Measurements from ENCODE around the gene TMEM120A.

Gene TMEM120A

GRCh38 chr7:75995052-75995471, 667 bp upstream of the TMEM120A start:
- Histone ChIP-seq H3K9me3 (replicated peaks; ENCODE audit: insufficient read depth, low read length) (no peaks in the 10 kb centered on the region), H2AFZ (ENCODE audit: low read length) (peak overlapping the region; percentile 92), H3K4me2 (ENCODE audit: low read depth, low read length) (peak overlapping the region; percentile 92), H3K4me1 (ENCODE audit: low read length) (no peaks in the 10 kb centered on the region), H3K9me2 (replicated peaks; ENCODE audit: insufficient read depth, low read length) (no peaks in the 10 kb centered on the region), H3F3A (ENCODE audit: insufficient read depth, low read length) (no peaks in the 10 kb centered on the region), H3K4me3 (ENCODE audit: low read length) (peak overlapping the region; percentile 87), H3K79me2 (ENCODE audit: low read length) (no peaks in the 10 kb centered on the region), H3K36me3 (replicated peaks; ENCODE audit: insufficient read depth, low read length) (no peaks in the 10 kb centered on the region), H3K27me3 (replicated peaks; ENCODE audit: insufficient read depth, low read length) (no peaks in the 10 kb centered on the region), H3K9ac (ENCODE audit: low read length) (peak overlapping the region; percentile 57; the same call in 1 of the 2 replicates), H4K20me1 (ENCODE audit: insufficient read depth, low read length) (no peaks in the 10 kb centered on the region), H3K27ac (ENCODE audit: low read length) (no peak overlapping the region)
- TF ChIP-seq EZH2 (optimal IDR thresholded peaks at IDR 0.05; ENCODE audit: low read depth, low read length) (no peak), CTCF (IDR thresholded peaks at IDR 0.05; ENCODE audit: low read length) (no peak), EZH2phosphoT487 (IDR thresholded peaks at IDR 0.05; ENCODE audit: low read length) (no peak)
- DNase-seq = no peak

GRCh38 chr7:75993689-75994387, 557 bp downstream of the TMEM120A start:
- Histone ChIP-seq H3K4me1 (ENCODE audit: low read length) (no peaks in the 10 kb centered on the region), H3K27me3 (replicated peaks; ENCODE audit: insufficient read depth, low read length) (no peaks in the 10 kb centered on the region), H3K9ac (ENCODE audit: low read length) (peak overlapping the region; percentile 76), H3K9me2 (replicated peaks; ENCODE audit: insufficient read depth, low read length) (no peaks in the 10 kb centered on the region), H3K9me3 (replicated peaks; ENCODE audit: insufficient read depth, low read length) (no peaks in the 10 kb centered on the region), H3K79me2 (ENCODE audit: low read length) (no peaks in the 10 kb centered on the region), H4K20me1 (ENCODE audit: insufficient read depth, low read length) (no peaks in the 10 kb centered on the region), H3K4me3 (ENCODE audit: low read length) (peak overlapping the region; percentile 87), H2AFZ (ENCODE audit: low read length) (peak overlapping the region; percentile 87), H3K4me2 (ENCODE audit: low read depth, low read length) (peak overlapping the region; percentile 92), H3K27ac (ENCODE audit: low read length) (no peak overlapping the region), H3F3A (ENCODE audit: insufficient read depth, low read length) (0 out of 2 replicates have a peak, but pooled peaks cover 3% of the 10 kb centered on the region), H3K36me3 (replicated peaks; ENCODE audit: insufficient read depth, low read length) (no peaks in the 10 kb centered on the region)
- TF ChIP-seq CTCF (IDR thresholded peaks at IDR 0.05; ENCODE audit: low read length) (no peak), EZH2 (optimal IDR thresholded peaks at IDR 0.05; ENCODE audit: low read depth, low read length) (no peak), EZH2phosphoT487 (IDR thresholded peaks at IDR 0.05; ENCODE audit: low read length) (no peak)
- DNase-seq = no peak

- Histone ChIP-seq H3K4me1 (ENCODE audit: low read length) (no peaks in the 10 kb centered on the region), H3K9me2 (replicated peaks; ENCODE audit: insufficient read depth, low read length) (no peaks in the 10 kb centered on the region), H3K36me3 (replicated peaks; ENCODE audit: insufficient read depth, low read length) (no peaks in the 10 kb centered on the region), H3K27ac (ENCODE audit: low read length) (no peak overlapping the region), H3K27me3 (replicated peaks; ENCODE audit: insufficient read depth, low read length) (no peaks in the 10 kb centered on the region), H2AFZ (ENCODE audit: low read length) (no peak overlapping the region), H4K20me1 (ENCODE audit: insufficient read depth, low read length) (no peaks in the 10 kb centered on the region), H3K9me3 (replicated peaks; ENCODE audit: insufficient read depth, low read length) (no peaks in the 10 kb centered on the region), H3K9ac (ENCODE audit: low read length) (no peak overlapping the region), H3K4me3 (ENCODE audit: low read length) (no peak overlapping the region), H3K4me2 (ENCODE audit: low read depth, low read length) (no peak overlapping the region), H3K79me2 (ENCODE audit: low read length) (no peaks in the 10 kb centered on the region), H3F3A (ENCODE audit: insufficient read depth, low read length) (0 out of 2 replicates have a peak, but pooled peaks cover 3% of the 10 kb centered on the region)
- TF ChIP-seq EZH2 (optimal IDR thresholded peaks at IDR 0.05; ENCODE audit: low read depth, low read length) (no peak), CTCF (IDR thresholded peaks at IDR 0.05; ENCODE audit: low read length) (no peak), EZH2phosphoT487 (IDR thresholded peaks at IDR 0.05; ENCODE audit: low read length) (no peak)
- no peak for DNase-seq
Observed at GRCh38 chr7:75992083-75992755, 2.2 kb downstream of the TMEM120A start.

Data from MM.1S (cell line).